Vagina (tissue), 2 donors: ENCODE data around the gene PPFIA4. TPM values are rescaled to one million over a fixed set of nuclear protein-coding genes. Genes with fewer than 3 reads are reported as not detected.

ENCODE experiments used
- DNase-seq, 2 donors: peaks; one replicate each; pipeline ENCODE4 v3.0.0-alpha.2; 2017; ENCODE audit errors: extremely low spot score in 2 of 2
- H3K27ac ChIP-seq: fragments of 200-600 bp; sonication (generic); one replicate; pipeline ENCODE4 v1.5.1; 2019
- H3K27me3 ChIP-seq: fragments of 200-600 bp; sonication (generic); one replicate; pipeline ENCODE4 v1.5.1; 2019
- H3K36me3 ChIP-seq, 2 donors: fragments of 200-600 bp; sonication (generic); one replicate each; pipeline ENCODE4 v1.5.1; 2017 to 2019
- H3K4me1 ChIP-seq: fragments of 200-600 bp; sonication (generic); one replicate; pipeline ENCODE4 v1.5.1; 2019
- H3K4me3 ChIP-seq, 2 donors: fragments of 200-600 bp; sonication (generic); 1 replicate in 1 of 2; 2 replicates in 1 of 2; pipeline ENCODE4 v1.5.1; 2016 to 2019
- H3K9me3 ChIP-seq: fragments of 200-600 bp; sonication (generic); one replicate; pipeline ENCODE4 v1.5.1; 2019
- POLR2A ChIP-seq, 2 donors: fragments of 450-650 bp; IDR thresholded peaks; one replicate each; pipeline ENCODE4 v1.6.1; 2017; ENCODE audit warnings: antibody characterized with exemption in 2 of 2, mild to moderate bottlenecking in 2 of 2, moderate library complexity in 2 of 2
- POLR2AphosphoS5 ChIP-seq, 2 donors: sonication (generic); formaldehyde crosslinking; IDR thresholded peaks; one replicate each; pipeline ENCODE4 v1.9.0; 2017; ENCODE audit warnings: antibody characterized with exemption in 2 of 2, mild to moderate bottlenecking in 2 of 2, low read depth in 1 of 2; ENCODE audit not compliant: insufficient read depth in 1 of 2
- intact Hi-C: fragments of 100-400 bp; cut with DNase I; formaldehyde crosslinking; loops from one replicate; pipeline ENCODE4 v1.15.1; 2023
- total RNA-seq: library from RNA; depleted of rRNA; stranded (reverse); fragments of >200 nt; gene quantifications from one replicate; pipeline ENCODE4 v1.2.3, GENCODE V29; 2016
- TF ChIP-seq, protein P1 (sequence below), 3 experiments: fragments of 450-650 bp in 2 of 3; fragments of 200-600 bp in 1 of 3; sonication (generic) in 1 of 3; IDR thresholded peaks; one replicate each; pipeline ENCODE4 v1.5.1; 2017 to 2019; ENCODE audit warnings: antibody characterized with exemption in 3 of 3, mild to moderate bottlenecking in 2 of 3, moderate library complexity in 2 of 3

Gene PPFIA4
- total RNA-seq, 1 donor from 2014 or later: 11.5 TPM

DNA sequence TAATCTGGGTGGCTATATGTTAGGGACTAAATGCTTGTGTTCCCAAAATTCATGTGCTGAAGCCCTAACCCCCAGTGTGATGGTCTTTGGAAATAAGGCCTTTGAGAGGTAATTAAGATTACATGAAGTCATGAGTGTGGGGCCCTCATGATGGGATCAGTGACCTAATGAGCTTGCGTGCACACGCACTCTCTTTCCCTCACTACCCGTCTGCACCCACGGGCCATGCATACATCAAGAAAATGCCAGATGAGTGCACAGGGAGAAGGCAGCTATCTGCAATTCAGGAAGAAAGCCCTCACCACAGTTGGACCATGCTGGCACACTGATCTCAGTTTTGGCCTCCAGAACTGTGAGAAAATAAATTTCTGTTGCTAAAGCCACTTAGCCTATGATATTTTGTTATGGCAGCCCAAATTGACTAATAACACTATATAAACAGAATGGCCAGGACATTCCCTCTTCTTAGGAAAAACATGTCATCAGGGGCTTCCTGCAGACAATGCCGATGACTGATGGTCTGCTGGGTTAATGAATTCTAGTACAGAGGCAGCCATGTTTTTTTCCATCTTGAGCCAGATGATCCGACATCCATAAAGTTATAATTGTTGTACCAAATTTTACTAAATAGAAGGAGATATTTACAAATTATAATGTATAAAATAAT, 77.7 kb downstream of the PPFIA4 start:
- intact Hi-C loops: no loop called here
- Histone ChIP-seq H3K9me3 (no peaks in the 10 kb centered on the region), H3K4me3 (no peak overlapping the region), H3K27ac (no peak overlapping the region), H3K4me1 (no peaks in the 10 kb centered on the region), H3K27me3 (no peaks in the 10 kb centered on the region), H3K36me3 (no peaks in the 10 kb centered on the region)
- peak in 1 of 2 donors; percentile 28 for DNase-seq
- TF ChIP-seq, protein P1, sequence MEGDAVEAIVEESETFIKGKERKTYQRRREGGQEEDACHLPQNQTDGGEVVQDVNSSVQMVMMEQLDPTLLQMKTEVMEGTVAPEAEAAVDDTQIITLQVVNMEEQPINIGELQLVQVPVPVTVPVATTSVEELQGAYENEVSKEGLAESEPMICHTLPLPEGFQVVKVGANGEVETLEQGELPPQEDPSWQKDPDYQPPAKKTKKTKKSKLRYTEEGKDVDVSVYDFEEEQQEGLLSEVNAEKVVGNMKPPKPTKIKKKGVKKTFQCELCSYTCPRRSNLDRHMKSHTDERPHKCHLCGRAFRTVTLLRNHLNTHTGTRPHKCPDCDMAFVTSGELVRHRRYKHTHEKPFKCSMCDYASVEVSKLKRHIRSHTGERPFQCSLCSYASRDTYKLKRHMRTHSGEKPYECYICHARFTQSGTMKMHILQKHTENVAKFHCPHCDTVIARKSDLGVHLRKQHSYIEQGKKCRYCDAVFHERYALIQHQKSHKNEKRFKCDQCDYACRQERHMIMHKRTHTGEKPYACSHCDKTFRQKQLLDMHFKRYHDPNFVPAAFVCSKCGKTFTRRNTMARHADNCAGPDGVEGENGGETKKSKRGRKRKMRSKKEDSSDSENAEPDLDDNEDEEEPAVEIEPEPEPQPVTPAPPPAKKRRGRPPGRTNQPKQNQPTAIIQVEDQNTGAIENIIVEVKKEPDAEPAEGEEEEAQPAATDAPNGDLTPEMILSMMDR (IDR thresholded peaks at IDR 0.05): no peak
- TF ChIP-seq POLR2AphosphoS5 (IDR thresholded peaks at IDR 0.05; ENCODE audit: insufficient read depth in 1 of 2, low read depth in 1 of 2): no peak
- TF ChIP-seq POLR2A (IDR thresholded peaks at IDR 0.05): no peak

DNA sequence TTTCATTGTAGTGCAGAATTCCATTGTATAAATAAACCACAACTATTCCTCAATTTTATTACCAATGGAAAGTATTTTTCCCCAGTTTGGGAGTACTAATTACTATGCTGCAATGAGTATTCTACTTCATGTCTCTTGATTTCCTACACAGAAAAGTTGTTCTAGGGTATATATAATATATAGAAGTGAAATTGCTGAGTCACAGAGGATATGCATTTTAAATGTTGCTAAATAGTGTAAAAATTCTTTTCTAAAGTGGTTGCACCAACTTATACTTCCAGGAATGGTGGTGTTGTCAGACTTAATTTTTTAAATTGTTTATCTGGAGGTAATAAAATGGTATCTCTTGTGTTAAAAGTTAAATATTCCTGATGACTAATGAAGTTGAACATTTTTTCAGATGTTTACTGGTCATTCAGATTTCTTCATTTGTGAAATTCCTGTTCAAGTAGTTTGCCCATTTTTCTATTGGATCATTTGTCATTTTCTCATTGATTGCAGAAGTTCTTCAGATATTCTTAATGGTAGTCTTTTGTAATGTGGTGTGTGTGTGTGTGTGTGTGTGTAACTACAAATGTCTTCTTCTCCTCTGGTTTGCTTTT, 78.6 kb downstream of the PPFIA4 start:
- no peaks in the 10 kb centered on the region for H3K27me3 ChIP-seq
- no peak overlapping the region for H3K27ac ChIP-seq
- TF ChIP-seq, protein P1 (IDR thresholded peaks at IDR 0.05): no peak
- no peak for TF ChIP-seq POLR2AphosphoS5 (IDR thresholded peaks at IDR 0.05; ENCODE audit: insufficient read depth in 1 of 2, low read depth in 1 of 2)
- TF ChIP-seq POLR2A (IDR thresholded peaks at IDR 0.05): no peak
- H3K9me3 ChIP-seq: no peaks in the 10 kb centered on the region
- H3K36me3 ChIP-seq: no peaks in the 10 kb centered on the region
- no peak for DNase-seq
- intact Hi-C loops: no loop called here
- no peak overlapping the region for H3K4me3 ChIP-seq
- H3K4me1 ChIP-seq: no peaks in the 10 kb centered on the region

DNA sequence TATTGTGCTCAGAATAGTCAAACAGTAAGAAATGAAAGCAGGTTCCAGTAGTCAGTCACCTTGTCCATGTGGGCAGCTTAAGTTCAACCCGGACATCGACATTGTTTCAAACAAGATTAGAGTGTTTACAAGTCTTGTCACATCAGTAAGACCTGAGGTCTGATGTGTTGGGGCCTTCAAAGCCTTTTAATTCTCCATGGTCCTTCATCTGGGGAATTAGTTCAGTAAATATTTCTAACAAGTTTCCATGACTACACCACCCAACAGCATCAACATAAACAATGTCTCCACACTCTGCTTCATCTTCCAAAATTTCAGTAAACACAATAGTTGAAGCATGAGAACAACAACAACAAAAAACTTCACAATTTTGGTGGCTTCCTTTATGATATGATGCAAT, 86.2 kb downstream of the PPFIA4 start:
- H3K27me3 ChIP-seq: no peaks in the 10 kb centered on the region
- intact Hi-C loops: no loop called here
- no peak for DNase-seq
- H3K36me3 ChIP-seq: no peaks in the 10 kb centered on the region
- H3K9me3 ChIP-seq: no peaks in the 10 kb centered on the region
- no peaks in the 10 kb centered on the region for H3K4me1 ChIP-seq
- H3K27ac ChIP-seq: no peak overlapping the region
- no peak overlapping the region for H3K4me3 ChIP-seq
- TF ChIP-seq POLR2A (IDR thresholded peaks at IDR 0.05) (no peak), POLR2AphosphoS5 (IDR thresholded peaks at IDR 0.05; ENCODE audit: insufficient read depth in 1 of 2, low read depth in 1 of 2) (no peak)
- TF ChIP-seq, protein P1 (IDR thresholded peaks at IDR 0.05): no peak

DNA sequence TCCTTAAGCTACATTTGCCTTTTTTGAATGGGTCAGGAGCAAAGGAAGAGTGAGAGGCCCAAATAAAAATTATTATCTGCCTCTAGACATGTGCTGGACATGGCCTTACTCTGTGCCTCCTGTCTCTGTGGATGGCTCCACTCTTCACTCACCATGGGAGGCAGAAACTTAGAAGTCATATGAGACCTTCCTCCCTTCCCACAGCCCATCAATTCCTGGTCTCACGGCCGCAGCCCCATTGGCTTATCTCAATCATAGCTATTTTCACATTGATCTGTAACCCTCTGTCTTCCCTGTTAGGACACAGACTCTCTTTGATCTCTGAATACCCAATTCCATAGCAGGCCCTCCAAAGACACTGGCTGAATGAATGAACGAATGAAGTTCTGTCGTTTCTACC, 87.0 kb downstream of the PPFIA4 start:
- no peaks in the 10 kb centered on the region for H3K36me3 ChIP-seq
- intact Hi-C loops: no loop called here
- TF ChIP-seq POLR2AphosphoS5 (IDR thresholded peaks at IDR 0.05; ENCODE audit: insufficient read depth in 1 of 2, low read depth in 1 of 2): no peak
- peaks cover 4% of the 10 kb centered on the region for H3K4me1 ChIP-seq
- H3K9me3 ChIP-seq: no peaks in the 10 kb centered on the region
- H3K4me3 ChIP-seq: no peak overlapping the region
- H3K27ac ChIP-seq: no peak overlapping the region
- DNase-seq: peak in 1 of 2 donors; percentile 65
- H3K27me3 ChIP-seq: no peaks in the 10 kb centered on the region

DNA sequence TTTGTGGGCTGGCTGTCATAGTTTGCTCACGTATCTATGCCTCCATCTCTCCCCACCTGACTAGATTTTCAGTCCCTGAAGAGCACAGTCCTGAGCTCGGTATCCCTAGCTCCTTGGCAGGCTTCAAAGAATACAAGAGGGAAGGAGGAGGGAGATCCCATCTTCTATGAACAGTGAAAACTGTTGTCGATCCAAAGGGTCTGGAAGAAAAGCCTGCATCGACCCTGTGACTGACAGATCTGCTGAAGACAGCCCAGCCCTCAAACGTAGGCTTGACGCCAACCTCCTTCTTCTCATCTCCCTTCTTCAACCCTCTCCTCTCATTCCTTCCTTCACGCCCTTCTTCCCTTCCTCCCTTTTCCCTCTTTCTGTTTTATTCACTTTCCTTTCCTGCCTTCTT, 87.9 kb downstream of the PPFIA4 start:
- intact Hi-C loops: no loop called here
- peak in 1 of 2 donors; percentile 58 for DNase-seq
- Histone ChIP-seq H3K27ac (no peak overlapping the region), H3K4me3 (no peak overlapping the region), H3K27me3 (no peaks in the 10 kb centered on the region), H3K36me3 (no peaks in the 10 kb centered on the region), H3K4me1 (peaks cover 4% of the 10 kb centered on the region), H3K9me3 (no peaks in the 10 kb centered on the region)
- TF ChIP-seq POLR2A (IDR thresholded peaks at IDR 0.05) (no peak), POLR2AphosphoS5 (IDR thresholded peaks at IDR 0.05; ENCODE audit: insufficient read depth in 1 of 2, low read depth in 1 of 2) (no peak)
- TF ChIP-seq, protein P1 (IDR thresholded peaks at IDR 0.05): no peak
